Measurements from ENCODE around the gene TMEM237.

Gene TMEM237

DNA sequence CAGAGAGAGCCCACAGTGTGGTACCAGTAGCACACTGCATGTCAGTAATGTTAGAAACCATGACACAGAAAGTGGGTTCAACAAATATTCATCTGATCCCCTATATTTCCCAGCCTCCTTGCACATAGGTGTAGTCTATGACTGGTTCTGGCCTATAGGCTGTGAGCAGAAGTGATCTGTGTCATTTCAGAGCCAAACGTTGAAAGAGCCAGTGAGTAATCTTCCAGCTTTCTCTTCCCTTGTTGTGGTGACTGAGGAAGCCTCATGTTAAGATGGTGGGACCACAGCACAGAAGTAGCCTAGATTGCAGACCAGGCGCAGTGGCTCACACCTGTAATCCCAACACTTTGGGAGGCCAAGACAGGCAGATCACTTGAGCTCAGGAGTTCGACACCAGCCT lies 4.1 kb downstream of the TMEM237 start:
- DNase-seq = no peak

DNA sequence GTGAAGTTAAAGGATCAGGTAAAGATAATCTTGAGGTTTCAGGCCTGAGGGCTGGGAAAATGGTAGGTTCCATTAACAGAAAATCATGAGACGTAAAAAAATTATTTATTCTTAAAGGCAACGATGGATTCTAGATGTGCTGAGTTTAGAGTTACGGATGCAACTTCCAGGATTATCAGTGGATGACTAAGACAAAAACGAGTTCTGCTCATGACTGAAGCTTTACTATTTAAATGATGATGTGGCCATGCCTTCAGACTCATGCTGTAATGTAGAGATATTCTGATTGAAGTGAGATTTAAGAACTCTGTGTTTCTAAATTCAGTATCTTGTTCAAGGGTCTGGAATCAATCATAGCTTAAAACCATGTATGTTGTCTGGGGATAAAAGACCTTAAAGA lies 5.0 kb downstream of the TMEM237 start:
- DNase-seq = no peak

DNA sequence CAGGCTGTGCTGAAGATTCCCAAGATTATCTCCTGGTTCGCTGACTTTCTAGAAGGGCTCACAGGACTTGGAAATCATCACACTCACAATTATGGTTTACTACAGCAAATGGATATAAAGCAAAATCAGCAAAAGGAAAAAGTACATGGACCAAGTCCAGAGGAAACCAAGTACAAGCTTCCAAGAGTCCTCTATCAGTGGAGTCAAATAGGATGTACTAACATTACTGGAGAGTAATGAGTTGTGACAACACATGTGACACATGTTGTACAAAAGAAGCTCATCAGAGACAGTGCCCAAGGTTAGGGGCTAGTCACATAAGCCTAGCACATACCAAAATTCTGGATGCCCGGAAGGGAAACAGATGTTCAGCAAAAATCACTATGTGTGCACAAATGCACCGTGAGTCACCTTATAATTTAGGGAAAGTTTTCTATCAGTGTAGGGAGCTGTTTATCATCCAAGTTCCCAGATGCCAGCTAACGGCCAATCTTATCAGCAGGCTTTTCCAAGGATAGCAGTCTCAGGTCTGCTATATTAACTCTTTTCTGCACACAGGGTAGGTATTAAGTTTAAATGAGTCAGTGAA lies 9.5 kb downstream of the TMEM237 start:
- DNase-seq = no peak

DNA sequence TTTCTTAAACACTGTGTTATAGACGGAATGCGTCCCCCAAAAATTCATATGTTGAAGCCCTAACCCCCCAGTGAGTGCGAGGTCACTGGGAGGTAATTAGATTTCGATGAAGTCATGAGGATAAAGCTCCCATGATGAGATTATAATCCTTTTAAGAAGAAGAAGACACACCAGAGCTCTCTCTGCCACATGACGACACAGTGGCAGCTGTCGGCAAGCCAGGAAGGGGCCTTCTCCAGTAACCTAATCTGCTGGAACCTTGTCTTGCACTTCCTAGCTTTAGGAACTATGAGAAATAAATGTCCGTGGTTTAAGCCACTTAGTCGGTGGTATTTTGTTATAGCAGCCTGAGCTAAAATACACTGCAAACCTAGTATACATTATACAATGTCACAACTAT lies 12.3 kb downstream of the TMEM237 start:
- no peak for DNase-seq

DNA sequence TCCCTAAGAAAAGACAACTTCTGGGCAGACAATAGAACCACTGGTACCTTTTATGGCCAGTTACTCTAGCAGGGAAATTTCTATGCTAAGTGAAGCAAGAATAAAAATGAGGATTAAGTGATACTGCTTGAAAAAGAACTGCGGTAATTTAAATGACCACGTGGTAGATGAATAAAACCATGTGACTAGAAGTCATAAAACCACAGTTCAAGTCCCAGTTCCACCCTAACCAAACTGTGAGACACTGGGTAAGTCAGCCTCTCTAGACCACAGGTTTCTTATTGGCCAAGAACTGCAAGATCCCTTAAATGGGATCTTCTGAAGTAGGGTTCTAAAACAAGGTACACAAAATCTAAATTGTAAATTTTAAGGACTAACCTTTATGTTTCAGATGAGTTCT lies 12.7 kb downstream of the TMEM237 start:
- DNase-seq = no peak

DNA sequence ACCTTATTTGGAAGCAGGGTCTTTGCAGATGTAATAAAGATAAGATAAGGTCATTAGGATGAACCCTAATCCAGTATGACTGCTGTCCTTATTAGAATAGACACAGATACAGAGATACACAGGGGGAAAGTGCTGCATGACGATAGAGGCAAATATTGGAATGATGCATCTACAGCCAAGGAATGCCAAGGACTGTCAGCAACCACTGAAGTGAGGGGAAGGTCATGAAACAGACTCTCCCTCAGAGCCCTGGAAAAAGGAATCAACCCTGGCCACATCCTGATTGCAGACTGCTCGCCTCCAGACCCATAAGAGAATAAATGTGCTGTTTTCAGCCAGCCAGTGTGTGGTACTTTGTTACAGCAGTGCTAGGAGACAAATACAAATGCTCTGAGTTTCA lies 14.8 kb downstream of the TMEM237 start:
- DNase-seq = no peak

DNA sequence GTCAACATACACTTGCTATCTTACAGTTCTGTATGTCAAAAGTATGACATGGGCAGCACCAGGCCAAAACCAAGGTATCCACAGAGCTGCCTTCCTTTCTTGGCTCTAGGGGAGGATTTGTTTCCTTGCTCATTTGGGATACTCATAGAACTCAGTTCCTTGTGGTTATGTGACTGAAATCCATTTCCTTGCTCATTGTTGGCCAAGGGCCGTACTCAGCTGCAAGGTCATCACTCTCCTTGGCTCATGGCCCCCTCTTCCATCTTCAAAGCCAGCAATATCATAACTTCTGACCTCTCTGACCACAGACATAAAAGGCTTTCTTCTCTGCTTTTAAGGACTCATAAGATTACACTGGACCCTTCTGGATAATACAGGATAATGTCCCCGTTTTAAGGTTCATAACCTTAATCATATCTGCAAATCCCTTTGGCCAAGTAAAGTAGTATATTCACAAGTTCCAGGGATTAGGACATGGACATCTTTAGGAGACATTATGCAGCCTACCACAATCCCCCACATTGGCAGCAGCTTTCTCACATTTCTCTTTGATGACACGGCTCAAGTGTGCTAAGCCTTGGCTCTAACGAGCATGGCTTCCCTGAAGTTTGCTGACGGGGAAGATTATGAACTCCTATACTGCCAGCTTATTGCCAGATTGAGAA lies 20.9 kb downstream of the TMEM237 start:
- no peak for DNase-seq

DNA sequence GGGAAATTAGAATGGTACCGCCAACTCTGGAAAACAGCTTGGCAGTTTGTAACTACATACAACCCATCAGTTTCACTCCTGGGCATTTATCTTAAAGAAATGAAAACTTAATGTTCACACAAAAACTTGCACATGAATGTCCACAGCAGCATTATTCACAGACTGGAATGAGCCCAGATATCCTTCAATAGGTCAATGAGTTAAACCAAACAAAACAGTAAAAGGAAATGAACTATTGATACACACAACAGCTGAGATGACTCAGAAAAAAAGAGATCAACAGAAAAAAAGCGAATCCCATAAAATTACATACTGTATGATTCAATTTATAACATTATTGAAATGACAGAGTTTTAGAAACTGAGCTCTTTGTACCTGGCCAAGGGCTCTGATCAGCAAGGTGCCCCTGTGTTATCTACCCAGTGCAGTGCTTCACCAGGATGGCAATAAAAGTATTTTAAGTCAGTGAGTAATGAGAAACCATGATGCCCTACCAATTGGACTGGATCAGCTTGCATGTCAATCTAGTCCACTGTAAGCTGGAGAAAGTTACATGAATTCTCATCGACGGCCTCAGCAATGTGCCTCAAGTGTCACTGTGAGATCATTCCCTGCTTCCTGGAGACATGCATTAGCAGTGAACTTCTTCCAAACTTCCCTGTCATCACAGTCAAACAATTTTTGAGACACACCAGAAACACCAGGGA lies 21.9 kb downstream of the TMEM237 start:
- no peak for DNase-seq

DNA sequence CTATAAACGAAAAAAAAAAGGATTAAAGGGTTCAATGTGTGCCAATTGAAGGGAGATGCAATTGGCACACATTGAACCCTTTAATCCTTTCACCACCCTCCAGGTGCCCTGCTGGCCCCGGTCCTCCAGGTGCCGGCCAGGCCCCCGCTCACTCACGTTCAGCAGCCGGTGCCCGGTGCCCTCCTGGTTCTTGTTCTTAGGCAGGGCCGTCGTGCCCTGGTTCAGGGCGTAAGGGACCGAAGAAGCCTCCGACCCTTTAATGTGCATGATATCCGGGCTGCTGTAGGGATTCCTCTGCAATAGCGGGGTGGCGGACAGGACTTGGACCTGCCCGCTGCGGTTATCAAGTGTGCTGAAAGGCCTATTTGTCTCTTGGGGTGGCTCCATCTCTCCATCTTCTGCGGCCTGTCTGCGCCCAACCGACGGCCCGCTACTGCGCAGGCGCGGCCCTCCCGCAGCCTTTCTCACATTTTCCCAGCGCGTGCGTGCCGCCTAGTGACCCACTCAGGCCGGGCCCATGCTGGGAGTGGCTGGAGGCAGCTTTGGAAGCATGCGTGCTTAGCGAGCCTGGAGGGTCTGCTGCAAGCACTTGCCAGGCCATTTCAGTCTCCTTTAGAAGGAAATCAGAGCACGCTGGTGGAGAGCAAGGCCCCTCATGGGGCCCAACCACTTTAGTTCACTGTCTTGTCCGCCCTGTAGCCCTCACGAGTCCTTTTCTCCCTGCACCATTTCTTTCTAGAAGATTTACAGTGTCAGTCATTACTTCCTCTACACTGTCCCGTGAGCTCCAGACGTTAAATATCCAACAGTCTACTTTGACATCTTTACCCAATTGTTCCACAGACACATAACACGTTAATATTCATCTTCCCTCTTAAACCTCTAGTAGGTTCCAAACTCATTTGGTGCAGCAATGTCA lies 24.3 kb downstream of the TMEM237 start:
- DNase-seq = peak; percentile 56

DNA sequence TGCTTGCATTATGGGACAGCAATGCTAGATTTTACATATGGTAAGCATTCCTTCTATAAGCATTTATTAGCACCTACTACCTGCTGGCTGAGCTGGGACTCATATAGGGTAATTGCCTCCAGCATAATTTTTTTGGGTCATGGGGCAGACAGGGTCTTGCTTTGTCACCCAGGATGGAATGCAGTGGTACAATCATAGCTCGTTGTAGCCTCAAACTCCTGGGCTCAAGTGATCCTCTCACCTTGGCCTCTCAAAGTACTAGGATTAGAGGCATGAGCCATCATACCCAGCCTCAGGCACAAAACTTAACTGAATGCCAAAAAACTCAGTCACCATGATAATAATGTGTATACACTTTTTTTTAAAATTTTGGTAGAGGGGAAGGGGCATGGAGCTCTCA lies 35.3 kb downstream of the TMEM237 start:
- no peak for DNase-seq

DNA sequence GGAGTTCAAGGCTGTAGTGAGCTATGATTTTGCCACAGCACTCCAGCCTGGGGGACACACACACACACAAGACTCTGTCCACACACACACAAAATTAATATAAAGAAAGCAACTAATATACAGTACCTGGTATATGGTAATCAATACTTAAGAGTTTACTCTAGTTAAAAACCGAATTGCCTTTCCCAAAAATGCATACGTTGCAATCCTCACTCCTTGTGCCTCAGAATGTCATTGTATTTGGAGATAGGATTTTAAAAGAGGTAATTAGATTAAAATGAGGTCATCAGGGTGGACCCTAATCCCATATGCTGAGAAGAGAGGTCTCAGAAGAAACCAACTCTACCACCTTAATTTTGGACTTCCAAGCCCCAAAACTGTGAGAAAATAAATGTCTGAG lies 35.7 kb downstream of the TMEM237 start:
- DNase-seq = no peak

DNA sequence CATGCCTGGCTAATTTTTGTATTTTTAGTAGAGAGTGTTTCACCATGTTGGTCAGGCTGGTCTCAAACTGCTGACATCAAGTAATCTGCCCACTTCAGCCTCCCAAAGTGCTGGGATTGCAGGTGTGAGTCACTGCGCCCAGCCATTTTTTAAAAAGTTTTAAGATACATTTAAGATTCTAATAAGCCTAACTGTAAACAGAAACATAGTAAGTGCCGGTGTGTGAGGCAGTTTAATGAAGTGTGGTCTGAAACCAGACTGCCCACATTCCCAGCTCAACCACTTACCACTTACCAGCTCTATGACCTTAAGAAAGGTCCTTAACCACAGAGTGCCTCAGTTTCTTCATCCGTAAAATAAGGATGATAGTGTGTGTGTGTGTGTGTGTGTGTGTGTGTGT lies 42.4 kb downstream of the TMEM237 start:
- no peak for DNase-seq

DNA sequence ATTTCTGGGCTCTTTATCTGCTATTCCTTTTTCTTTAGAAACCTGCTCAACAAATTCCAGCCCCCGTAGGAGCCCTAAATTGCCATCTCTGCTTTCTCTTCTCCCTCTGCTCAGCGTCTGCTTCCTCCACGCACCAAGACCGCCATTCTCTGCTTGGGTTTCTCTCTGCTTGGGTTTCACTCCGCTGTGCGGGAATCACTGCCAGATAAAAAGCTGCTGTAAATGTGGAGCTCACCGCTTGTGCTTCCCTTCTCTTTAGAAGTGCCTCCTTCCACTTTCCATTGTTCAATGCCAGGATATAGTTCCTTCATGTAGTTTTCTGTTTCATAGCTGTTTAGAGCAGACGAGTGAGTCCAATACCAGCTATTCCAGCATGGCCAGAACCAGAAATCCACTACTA lies 45.9 kb downstream of the TMEM237 start:
- no peak for DNase-seq

DNA sequence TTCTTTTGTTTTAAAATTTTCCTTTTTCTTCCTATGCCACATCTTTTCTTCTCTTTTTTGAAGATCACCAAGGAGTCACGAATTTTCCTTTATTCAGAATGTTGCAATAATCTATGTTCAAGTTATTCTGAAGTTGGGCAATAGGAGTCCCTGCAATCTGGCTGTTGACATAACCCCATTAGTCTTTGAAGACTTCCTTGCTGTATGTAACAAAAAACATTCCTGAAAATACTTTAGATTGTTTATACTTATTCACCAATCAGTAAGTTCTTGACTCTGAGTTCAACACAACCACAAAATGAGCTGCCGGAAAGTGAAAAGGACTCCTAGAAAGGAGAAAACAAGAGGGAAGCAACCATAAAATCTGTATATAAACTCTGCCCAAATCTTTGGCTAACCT lies 62.8 kb downstream of the TMEM237 start:
- no peak for DNase-seq

DNA sequence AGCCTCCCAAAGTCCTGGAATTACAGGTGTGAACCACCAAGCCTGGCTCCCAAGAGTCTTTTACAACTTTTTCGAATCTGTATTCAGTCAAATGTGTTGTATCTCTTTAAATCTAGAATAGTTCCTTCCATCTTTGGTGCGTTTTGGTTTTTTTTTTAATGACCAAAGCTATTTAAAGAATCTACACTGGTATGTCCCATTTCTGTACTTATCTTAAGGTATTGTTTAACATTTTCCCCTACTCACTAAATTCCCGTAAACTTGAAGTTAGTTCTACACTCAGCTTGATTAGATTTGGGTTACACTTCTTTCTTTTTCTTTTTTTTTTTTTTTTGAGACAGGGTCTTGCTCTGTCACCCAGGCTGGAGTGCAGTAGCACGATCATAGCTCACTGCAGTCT lies 63.8 kb downstream of the TMEM237 start:
- DNase-seq = no peak

DNA sequence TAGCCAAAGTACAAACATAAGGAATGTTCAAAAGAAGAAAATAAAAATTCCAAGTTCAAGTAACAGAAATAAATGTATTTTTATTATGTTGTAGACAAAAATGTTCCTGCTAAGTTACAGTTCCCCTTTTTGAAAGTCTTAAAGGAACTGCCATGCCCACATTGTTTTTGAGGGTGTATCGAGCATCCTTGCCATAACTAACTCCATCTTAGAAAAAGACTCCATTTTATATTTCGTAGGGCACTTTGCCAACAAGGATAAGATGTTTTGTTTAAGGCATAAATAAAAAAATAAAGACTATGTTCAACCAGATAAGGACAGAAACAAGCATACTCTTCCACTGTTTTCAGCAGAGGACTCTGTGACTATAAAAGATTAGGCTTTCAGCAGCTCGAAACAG lies 67.3 kb downstream of the TMEM237 start:
- no peak for DNase-seq

DNA sequence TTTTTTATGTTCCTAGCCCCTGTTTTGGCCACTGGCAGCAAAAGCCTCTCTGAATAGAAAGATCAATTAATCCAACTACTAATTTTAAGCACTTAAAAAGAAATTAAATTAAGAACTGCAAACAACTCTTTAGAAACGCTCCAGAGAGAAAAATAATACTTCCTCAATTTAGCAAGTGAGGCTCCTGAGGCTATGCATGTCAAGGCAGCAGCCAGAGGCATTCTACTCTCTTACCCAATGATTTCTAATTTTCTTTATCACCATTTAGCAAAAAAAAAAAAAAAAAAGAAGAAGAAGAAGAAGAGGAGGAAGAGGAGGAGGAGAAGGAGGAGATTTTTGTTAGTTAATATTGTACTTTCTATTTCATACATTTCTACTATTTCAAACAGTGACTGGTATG lies 68.5 kb downstream of the TMEM237 start:
- no peak for DNase-seq

DNA sequence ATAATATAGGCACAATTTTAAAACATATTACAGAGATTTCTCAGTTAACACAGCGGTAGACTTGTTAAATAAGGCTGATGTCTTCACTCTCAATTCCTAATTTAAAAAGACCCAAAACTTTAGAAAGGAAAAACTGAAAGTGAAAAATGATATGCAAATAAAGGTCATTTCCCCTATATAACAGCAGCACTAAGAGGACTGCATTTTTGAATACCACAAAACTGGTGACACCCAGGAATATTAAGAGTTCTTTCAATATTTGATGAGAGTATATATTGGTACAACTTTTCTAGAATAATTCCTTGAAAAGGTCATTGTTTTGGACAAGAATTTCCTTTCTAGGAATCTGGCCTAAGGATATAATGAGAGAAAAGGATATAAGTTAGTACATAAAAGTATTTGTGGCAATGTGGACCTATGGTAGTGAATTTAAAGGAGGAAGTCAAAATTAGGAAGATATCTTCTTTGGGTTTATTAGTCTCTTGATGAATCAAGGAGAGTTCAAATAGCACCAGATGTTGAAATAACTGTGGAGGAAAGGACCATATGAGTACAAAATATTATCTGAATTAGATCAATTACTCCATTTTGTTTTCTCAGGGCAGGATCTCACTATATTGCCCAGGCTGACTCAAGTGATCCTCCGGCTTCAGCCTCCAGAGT lies 70.3 kb downstream of the TMEM237 start:
- no peak for DNase-seq

Measured in COR-L47 (cell line).